GM12872 (cell line): ENCODE results near the gene MAF.

Experiments
- TF ChIP-seq, protein P1 (sequence below): IDR thresholded peaks from 3 replicates; pipeline ENCODE4 v1.5.1; 2011; ENCODE audit warnings: low read depth, mild to moderate bottlenecking, low read length, moderate library complexity; ENCODE audit not compliant: insufficient read depth

Gene MAF

DNA sequence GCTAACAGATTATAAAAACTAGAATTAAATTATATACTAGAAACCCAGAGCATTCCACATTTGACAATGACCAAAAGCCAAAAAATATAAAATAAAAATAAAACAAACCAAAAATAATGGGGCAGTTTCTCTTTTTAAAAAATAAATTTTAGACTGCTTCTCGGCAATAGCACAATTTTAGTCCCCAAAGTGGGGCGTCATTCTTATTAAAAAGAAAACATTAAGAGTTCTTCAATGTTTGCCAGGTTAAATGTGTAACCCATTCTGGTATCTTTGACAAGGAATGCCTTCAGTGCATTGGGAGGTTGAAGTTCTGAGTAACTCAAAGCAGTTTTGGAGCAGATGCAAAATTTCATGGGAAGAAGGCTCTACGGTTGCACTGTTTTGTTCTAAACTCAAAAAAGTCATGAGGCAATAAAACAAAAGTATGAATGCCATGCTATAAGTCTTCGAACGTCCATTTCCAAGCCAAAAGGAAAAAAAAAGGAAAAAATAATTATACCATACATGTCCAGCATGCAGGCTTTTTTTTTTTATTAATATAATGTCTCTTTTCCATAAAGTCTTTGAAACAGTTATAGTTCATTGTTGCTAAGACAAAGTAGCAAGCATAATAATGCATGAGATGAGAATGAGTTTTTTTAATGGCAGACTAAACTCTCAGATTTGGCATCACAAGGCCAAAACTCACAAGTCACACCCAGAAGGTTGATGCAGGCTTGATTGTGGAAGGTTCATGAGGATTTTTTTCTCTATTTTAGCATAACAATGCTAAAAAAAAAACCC, 3.1 kb downstream of the MAF start:
- TF ChIP-seq, protein P1, sequence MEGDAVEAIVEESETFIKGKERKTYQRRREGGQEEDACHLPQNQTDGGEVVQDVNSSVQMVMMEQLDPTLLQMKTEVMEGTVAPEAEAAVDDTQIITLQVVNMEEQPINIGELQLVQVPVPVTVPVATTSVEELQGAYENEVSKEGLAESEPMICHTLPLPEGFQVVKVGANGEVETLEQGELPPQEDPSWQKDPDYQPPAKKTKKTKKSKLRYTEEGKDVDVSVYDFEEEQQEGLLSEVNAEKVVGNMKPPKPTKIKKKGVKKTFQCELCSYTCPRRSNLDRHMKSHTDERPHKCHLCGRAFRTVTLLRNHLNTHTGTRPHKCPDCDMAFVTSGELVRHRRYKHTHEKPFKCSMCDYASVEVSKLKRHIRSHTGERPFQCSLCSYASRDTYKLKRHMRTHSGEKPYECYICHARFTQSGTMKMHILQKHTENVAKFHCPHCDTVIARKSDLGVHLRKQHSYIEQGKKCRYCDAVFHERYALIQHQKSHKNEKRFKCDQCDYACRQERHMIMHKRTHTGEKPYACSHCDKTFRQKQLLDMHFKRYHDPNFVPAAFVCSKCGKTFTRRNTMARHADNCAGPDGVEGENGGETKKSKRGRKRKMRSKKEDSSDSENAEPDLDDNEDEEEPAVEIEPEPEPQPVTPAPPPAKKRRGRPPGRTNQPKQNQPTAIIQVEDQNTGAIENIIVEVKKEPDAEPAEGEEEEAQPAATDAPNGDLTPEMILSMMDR = no peak

DNA sequence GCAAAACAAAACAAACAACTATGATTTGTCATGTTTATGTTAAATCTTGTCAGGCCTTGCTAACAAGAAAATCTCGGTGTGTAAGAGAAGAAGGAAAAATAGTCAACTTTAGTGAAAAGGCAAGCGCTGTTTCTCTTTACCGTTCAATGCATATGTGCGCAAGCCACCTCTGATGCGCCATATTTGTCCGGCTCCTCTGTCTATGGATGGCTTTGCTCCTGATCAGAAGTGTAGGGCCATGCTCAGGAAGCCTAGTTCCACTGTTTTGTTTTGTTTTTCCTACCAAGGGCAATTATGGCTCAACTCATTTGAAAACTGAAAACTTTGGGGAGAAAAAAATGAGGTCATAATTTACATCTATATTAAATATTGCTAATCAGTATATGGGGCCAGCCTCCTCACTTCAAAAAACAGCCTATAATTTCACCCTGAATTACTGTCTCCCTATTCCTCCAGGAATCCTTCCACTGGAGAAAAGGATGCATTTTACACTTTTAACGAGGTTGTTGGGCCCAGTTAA, 4.5 kb downstream of the MAF start:
- TF ChIP-seq, protein P1 = no peak

DNA sequence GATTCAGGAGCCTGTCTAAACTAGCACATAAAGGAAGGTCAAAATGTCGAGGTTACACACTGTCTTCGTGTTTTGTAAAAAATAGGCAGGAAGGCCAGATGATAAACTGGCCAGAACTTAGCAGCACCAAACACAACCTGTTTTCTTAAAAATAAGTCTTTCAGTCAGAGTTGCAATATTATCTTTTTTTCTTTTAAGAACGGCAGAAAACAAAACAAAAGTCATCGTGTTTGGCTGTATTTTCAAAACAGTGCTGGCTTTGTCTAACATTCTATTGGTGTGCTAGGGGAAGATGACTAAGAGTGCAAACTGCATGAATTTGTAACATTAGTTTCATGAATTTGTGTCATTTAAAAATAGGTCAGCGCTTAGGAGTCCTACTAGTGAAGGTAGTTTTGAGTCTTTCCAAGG, 5.3 kb downstream of the MAF start:
- TF ChIP-seq, protein P1 = no peak

DNA sequence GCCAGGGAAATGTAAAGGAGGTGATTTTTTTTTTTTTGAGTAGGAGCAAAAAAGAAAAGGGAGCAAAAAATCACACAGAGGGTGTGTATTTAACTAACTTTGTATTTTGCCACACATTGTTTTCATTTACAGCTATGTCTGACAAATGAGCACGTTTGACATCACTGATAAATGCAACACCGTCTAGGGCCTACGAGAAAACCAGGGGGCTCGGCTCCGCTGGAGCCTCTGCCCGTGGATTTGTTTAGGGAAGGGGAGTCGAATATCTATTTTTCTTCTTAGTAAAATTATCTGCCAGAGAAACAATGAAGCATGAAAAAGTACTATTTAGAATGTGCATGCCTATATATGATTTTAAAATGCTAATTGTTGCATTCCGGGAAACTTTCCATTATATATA, 6.8 kb downstream of the MAF start:
- TF ChIP-seq, protein P1 = no peak

DNA sequence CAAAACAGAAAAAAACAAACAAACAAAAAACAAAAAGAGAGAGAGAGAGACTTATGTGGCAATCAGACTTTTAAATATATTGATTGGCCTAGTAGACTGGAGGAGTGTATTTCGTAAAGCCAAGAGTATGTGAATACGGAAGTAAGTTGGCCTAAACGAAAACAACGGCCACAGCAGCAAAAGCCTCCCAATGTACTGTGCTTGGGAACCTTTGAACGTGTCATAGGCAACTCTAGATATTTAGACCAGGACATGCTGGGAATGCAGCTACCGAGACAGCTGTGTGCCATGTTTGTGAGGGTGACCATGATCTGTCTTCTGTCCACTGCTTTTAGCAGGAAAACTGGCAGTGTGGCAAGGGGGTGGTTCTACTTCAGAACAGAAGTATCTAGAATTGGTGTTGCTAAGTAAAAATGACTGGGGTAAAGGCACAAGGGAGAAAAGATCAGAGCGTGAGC, 7.4 kb downstream of the MAF start:
- TF ChIP-seq, protein P1 = no peak

DNA sequence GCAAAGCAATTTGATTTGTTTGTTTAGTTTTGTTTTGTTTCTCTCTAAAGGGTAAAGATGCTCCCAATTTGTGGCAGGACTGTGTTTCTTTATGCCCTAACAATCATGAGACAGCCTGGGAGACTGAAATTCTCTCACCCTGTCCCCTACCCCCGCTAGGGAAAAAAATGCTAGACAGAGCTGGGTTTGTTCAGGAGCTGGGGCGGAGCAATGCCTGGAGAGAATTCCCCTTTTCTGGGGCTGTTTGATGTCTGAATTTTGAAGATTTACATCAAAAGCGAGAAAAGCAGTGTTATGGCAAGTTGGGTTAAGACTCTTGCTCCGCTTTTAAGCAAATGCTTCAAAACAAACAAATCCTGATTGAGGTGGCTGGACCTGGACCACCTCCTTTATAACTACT, 8.4 kb downstream of the MAF start:
- TF ChIP-seq, protein P1 = no peak

DNA sequence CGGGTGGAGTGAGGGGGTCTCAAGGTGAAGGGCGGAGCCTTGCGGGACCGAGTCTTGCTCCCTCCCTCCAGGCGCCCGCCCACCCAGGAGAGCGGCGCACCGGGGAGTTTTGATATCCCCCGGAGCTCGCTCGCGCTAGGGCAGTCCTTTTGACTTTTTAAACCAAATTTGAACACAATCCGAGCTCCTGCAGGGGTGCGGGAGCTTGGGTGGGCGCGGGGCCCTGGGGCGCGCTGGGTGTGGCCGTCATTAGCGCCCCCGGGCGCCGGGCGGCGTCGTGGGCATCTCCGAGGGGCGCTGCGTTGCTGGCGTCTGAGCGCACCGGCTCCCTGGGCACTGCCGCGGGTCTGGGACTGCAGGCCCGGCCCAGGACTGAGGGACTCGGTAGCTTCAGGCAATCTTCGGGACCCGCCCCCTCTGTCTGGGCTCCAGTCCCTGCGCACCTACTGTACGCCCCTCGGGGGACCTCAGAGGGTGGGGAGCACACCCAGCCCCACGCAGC, 10.9 kb downstream of the MAF start:
- TF ChIP-seq, protein P1 = no peak
